Ramos (cell line): Measurements from ENCODE around the gene LPCAT4.
"Not testable (repeated sequence)": the region's sequence is repeated elsewhere in the genome, so short reads cannot be mapped to it uniquely, and the experiment has no call there.

Experiments used
- in situ Hi-C: fragments of 300-500 bp; cut with MboI; formaldehyde crosslinking; loops from one replicate; pipeline ENCODE4 v1.14.3; 2022; ENCODE audit warnings: low sequenced_read_pairs; ENCODE audit not compliant: unreplicated experiment

The LPCAT4 gene

DNA sequence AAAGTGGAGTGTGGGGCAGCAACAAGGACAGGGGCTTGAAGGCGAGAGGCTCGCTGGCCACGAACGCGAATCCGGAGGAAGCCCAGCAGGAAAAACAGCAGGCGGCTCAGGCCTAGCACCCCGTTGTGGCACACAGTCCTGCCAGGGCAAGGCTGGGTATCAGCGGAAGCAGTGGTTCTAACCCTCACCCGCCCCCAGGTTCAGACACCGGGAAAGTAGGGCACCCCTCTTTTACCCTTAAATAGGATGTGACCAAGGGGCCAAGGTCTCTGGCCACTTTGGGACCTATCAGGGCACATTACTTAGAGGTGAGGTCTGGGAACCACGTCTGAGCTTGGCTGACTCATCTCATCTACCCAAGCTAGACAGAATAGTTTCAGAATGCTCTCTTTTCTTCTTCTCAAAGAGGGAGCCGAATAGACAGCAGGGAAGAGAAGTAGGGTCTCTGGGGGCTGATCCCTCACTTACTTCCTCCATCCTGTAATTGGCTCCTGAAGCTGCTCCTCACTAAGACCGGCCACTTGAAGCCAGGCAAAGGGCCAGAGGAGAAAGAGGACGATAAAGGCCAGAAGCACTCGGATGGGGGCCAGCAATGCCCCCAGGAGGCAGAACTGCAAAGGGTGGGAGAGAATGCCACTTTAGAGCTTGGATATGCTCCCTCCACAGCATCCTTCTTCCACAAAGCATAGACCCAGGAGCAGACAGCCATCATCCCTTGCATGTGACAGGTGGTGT lies 1.7 kb downstream of the LPCAT4 start:
- in situ Hi-C loops: loop anchor here (25.0 kb wide), 1 partner anchor 253 kb away; the partner anchor contains the start of genes EMC7 and PGBD4

DNA sequence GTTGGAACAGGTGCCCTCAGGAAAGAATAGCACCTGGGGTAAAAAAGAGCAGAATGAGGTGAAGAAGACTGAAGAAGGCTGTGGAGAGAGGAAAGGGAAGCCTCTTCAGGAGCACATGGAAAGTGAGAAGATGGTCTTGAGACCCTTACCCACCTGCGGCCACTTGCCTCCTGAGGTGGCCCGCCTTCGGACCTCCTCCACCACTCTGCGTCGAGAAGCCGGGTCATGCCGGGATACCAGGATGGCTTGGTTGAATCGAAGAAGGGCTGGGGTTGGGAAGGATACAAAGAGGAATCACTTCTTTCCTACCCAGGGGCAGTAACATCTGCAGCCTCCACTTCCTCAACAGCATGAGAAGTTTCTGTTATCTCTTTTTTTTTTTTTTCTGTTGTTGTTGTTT lies 3.0 kb downstream of the LPCAT4 start:
- in situ Hi-C loops: loop anchor here (25.0 kb wide), 1 partner anchor 252 kb away; the partner anchor contains the start of genes EMC7 and PGBD4

DNA sequence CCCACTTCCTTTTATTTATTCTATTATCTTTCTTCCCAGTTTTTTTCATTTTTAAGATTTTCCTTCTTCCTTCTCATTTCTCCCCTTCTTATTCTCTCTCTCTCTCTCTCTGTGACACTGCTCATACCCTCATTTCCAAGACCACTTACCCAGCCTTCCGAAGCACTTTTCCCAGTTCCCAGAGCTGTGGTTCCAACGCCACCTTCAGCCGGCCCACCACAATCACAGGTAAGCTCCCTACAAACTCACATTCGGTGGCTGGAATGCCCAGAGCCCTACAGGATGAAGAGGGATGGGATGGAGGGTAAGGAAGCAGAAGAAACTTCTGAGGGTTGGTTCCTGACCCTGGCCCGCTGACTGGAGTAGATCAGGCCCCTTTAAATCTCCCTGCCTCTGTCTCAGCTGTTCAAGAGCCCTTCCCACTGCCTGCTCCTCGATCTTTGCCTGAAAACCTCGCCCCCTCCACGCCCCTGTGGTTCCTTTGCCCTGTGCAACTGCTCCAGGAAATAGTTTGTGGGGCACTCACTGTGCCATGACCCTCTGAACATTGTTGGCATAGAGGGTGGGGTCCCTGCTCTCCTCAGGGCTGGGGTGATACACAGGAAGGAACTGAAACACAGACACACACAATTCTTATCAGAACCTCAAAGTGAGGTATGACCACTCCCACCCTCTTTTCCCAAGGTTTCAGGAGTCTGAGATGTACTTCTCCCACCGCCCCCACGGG lies 4.8 kb downstream of the LPCAT4 start:
- in situ Hi-C loops: loop anchor here (25.0 kb wide), 1 partner anchor 250 kb away; the partner anchor contains the start of genes EMC7 and PGBD4

DNA sequence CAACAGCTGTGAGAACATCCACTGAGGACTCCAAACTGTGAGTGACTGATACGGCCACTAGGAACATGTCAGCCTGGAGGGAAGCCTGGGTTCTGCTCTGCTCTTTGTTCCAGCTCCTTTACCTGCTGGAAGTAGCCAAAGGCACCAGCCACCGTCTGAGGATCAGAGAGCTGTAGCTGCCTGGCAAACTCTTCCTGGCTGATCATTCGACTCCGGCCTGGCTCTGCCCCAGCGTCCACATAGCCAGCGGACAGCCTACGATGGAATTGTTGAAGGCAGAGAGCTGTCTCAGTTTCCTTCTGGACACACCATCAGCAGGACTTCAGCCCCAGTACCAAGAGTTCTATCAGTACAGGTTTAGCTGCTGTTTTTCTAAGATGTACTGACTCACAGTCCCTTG lies 5.7 kb downstream of the LPCAT4 start:
- in situ Hi-C loops: loop anchor here (25.0 kb wide), 1 partner anchor 249 kb away; the partner anchor contains the start of genes EMC7 and PGBD4

DNA sequence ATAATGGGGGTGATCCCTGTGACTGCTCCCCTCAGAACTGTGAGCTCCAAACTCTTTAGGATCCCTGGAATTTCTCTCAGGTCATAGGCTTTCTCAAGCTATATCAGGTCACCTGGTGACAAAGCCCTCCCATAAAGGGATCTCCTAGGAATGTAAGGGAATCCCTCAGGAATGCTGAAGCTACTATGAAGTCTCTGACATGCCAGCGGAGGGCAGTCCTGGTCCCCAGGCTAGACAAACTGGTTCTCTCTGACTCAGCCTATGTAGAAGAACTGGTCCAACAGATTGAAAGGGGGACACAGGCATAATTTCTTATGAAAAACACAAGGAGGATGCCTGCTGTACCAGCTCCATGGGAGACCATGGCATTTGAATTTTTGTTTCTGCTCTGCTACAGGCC lies 6.7 kb downstream of the LPCAT4 start:
- in situ Hi-C loops: loop anchor here (25.0 kb wide), 1 partner anchor 248 kb away; the partner anchor contains the start of genes EMC7 and PGBD4

DNA sequence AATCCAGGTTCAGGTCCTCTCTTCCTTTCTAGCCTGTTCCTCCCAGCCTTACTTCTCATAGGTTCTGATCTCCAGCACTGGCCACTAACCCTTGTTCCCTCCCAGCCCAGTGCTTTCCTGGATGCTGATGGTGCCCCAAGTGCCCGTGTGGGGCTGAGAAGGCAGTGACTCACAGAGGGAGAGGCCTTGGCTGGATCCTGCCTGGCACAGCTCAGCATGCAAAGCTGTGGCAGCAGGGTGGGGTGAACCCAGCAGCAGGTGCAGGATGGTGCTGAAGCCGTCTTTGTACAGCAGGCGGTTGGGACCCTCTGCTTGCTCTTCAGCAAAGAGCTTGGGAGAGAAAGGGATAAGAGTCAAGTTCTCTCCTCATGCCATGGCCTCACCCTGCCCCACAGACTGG lies 7.6 kb downstream of the LPCAT4 start:
- in situ Hi-C loops: loop anchor here (25.0 kb wide), 1 partner anchor 247 kb away; the partner anchor contains the start of genes EMC7 and PGBD4

DNA sequence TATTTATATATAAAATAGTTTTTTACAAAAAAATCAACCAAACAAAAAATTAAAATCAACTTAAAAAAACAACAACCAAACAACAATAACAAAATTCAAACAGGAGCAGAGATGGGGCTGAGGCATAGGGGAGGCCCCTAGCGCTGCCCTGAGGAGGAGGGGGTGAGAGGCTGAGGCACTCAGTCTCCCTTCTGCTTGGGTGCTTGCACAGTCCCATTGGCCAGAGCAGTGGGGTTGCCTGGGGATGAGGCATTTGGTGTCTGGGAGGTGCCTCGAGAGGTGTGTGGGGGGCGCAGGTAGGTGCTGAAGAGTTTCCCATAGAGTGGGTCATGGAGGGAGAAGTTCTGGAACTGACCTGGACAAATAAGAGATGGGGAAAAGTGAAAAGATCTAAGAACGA lies 8.0 kb downstream of the LPCAT4 start:
- in situ Hi-C loops: loop anchor here (25.0 kb wide), 1 partner anchor 247 kb away; the partner anchor contains the start of genes EMC7 and PGBD4

DNA sequence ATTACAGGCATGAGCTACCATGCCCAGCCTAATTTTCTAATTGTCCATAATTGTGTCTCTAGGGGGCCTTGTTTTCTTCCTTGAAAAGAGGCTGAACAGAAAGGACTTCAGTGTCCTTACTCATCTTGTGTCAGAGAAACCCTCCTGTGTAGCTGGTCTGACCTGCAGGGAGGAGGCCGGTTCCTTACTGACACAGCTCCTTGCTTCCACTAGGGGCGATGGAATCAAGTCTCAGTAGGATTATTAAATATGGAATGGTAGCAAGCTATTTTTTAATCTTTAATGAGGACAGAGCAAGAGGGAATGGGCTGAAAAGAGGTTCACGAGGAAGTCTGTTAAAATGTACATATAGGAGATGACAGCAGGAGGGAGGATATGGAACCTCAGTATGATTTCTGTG lies 8.6 kb downstream of the LPCAT4 start:
- in situ Hi-C loops: loop anchor here (25.0 kb wide), 1 partner anchor 246 kb away; the partner anchor contains the start of genes EMC7 and PGBD4

DNA sequence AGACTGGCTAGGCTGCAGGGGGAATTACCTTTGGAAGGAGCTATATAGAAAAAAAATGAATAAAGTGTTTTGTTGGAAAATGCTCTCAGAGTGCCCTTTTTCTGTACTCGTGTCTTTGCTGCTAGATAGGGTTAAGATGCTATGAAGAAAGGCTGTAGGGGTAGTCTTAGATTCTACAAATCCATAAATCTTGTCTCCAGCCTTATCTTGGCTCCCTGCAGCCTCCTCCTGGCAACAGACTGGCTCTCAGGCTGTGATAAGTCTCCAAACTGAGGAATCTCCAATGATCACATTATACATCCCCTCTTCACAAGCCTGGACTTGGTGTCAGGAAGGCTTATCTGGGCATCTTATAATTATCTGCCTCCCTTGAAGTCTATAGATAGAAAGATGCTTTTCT lies 9.3 kb downstream of the LPCAT4 start:
- in situ Hi-C loops: loop anchor here (25.0 kb wide), 1 partner anchor 245 kb away; the partner anchor contains the start of genes EMC7 and PGBD4

DNA sequence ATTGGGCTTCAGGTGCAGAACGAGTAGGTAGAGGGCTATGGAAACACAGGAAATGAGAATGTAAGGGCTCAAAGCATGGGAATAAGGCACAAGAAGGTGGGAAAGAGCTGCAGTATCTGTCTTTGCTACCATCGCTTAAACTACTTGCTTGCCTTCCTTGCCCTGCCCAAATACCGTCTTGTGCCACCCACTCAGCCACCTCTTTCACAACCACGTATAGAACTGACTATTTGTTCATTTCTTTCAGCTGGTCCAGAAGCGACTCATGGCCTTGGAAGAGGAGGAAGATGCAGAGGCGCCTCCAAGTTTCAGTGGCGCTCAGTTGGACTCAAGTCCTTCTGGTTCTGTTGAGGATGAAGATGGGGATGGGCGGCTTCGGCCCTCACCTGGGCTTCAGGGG lies 11.8 kb downstream of the LPCAT4 start:
- in situ Hi-C loops: loop anchor here (25.0 kb wide), 1 partner anchor 243 kb away; the partner anchor contains the start of genes EMC7 and PGBD4

DNA sequence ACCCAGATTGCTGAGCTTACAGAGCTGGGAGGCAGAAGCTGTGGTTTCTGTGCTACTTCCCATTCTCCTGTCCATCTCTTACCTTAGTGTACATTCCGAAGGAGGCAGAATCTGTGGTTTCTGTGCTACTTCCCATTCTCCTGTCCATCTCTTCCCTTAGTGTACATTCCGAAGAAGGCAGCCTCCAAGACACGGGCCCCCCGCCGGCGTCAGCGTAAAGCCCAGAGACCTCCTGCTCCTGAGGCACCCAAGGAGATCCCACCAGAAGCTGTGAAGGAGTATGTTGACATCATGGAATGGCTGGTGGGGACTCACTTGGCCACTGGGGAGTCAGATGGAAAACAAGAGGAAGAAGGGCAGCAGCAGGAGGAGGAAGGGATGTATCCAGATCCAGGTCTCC lies 12.7 kb downstream of the LPCAT4 start:
- in situ Hi-C loops: loop anchor here (25.0 kb wide), 1 partner anchor 242 kb away; the partner anchor contains the start of genes EMC7 and PGBD4

DNA sequence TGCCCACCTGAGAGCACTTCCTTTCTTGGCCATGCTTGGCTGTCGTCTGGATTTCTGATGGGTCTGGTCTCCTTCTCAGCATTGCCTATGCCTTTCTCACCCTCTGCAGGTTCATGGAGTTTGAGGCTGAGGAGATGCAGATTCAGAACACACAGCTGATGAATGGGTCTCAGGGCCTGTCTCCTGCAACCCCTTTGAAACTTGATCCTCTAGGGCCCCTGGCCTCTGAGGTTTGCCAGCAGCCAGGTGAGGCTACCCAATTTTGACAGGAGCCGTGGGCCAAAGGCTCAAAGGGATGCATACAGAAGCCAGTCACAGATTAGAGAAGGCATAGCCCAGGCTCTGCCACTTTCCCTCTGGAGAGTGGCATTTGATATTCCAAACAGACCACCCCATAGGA lies 13.4 kb downstream of the LPCAT4 start:
- in situ Hi-C loops: loop anchor here (25.0 kb wide), 1 partner anchor 241 kb away; the partner anchor contains the start of genes EMC7 and PGBD4

DNA sequence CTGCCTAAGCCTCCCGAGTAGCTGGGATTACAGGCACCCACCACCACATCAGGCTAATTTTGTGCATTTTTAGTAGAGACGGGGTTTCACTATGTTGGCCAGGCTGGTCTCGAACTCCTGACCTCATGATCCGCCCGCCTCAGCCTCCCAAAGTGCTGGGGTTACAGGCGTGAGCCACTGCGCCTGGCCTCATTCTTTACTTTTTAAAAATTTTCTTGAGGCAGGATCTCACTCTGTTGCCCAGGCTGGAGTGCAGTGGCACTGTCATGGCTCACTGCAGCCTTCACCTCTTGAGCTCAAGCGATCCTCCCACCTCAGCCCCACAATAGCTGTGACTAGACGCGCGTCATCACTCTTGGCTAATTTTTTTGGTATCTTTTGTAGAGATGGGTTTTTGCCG lies 14.0 kb downstream of the LPCAT4 start:
- in situ Hi-C loops: loop anchor here (25.0 kb wide), 1 partner anchor 241 kb away; the partner anchor contains the start of genes EMC7 and PGBD4

DNA sequence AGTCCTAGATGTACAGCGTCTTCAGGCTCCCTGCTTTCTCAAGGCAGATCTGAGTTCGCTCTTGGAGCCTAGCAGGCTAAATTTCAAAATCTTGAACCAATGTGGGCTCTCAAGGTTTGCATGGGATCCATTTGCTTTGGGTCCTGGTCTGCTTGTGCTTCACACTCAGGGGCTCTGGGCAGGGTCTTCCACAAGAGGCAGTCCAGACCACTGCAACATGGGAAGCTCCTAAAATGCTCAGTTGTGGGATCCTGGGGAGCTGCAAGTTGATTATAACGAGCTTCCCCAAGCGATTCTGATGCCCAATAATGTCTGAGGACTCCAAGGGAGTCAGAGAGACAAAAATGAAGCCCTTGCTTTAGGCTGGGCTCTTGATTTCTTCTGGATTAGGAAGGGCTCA lies 17.2 kb downstream of the LPCAT4 start:
- in situ Hi-C loops: loop anchor here (25.0 kb wide), 1 partner anchor 237 kb away; the partner anchor contains the start of genes EMC7 and PGBD4

DNA sequence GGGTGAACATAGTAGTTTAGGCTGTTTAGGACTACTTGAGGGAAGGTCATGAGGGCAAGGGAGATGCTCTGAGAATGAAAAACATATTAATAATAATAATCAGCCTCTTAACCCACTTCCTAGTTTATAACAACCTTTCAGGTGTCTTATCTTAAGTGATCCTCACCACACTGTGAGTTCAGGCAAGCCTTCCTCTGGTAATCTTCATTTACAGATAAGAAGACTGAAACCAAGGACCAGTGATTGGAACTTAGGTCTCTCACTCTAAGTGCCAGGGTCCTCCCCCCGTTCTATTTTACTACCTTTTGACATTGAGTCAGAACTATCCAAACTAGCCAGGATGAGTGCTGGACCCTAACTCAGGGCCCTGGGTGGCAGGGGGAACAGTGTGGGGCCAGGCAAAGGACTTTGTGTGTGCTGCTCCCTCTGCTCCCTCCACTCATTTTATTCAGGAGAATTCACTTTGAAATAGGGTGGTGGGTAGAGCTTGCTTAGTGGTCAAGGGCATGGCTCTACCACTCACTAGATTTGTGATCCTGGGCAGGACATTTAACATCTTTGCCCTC lies 18.2 kb downstream of the LPCAT4 start:
- in situ Hi-C loops: no loop called here

DNA sequence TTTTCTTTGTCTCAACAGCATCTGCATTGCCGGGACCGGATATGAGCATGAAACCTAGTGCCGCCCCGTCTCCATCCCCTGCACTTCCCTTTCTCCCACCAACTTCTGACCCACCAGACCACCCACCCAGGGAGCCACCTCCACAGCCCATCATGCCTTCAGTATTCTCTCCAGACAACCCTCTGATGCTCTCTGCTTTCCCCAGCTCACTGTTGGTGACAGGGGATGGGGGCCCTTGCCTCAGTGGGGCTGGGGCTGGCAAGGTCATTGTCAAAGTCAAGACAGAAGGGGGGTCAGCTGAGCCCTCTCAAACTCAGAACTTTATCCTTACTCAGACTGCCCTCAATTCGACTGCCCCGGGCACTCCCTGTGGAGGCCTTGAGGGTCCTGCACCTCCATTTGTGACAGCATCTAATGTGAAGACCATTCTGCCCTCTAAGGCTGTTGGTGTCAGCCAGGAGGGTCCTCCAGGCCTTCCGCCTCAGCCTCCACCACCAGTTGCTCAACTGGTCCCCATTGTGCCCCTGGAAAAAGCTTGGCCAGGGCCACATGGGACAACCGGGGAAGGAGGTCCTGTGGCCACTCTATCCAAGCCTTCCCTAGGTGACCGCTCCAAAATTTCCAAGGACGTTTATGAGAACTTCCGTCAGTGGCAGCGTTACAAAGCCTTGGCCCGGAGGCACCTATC lies 18.9 kb downstream of the LPCAT4 start:
- in situ Hi-C loops: no loop called here

DNA sequence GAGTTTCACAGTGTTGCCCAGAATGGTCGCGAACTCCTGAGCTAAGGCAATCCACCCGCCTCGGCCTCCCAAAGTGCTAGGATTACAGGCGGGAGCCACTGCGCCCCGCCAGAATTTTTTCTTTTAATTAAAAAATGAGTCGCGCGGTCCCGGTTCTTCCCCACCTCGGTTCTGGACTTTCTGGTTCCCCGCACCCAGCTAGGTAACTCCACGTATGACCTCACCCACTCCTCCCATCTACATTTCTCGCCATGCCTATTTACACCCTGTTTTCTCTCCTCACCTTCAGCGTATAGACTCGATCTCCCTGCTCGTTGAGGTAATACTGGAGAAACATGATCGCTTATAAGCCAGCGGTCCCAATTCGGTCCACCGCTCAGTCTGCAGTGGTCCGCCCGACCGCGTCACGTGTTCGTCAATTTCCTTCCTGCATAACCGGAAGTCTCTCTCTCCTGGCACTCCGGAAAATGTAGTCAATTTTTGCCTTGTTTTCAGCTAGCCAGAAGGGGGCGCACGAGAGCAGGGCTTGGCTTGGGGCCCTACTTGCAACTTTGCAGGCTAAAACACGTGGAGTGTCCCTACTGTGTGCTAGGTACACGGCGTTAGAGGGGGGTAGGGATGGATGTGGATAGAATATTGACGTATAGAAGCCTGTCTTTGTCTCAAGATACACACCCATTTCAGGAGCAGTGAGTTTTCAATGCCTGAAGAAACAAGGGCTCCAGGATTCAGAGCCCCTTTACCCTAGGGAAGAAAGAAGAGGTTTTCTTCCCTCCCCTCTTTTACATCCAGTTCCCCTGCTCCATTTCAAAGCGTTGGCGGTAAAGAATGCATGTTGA lies 24.0 kb downstream of the LPCAT4 start, which contains the start of the genes NOP10 and NUTM1:
Gene NOP10, minus strand, starts transcription at position 400 of the 839 bp plus-strand sequence. Its CDS starts 63 bp downstream, at position 337.
Gene NUTM1, plus strand, starts transcription at position 579 of the 839 bp plus-strand sequence. CDS start 382 bp downstream, outside the sequence.
- in situ Hi-C loops: no loop called here

DNA sequence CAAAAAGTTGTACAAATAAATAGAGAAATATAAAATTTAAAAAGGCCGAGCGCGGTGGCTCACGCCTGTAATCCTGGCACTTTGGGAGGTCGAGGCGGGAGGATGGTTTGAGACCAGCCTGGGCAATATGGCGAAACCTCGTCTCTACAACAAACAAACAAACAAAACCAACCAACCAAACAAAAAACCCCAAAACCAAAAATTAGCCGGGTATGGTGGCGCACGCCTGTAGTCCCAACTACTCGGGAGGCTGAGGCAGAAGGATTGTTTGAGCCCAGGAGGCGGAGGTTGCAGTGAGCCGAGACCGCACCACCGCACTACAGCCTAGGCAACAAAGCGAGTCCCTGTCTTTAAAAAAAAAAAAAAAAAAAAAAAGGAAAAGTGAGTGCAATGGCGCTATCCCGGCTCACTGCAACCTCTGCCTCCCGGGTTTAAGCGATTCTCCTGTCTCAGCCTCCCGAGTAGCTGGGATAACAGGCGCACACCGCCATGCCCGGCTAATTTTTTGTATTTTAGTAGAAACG lies 24.7 kb downstream of the LPCAT4 start:
- in situ Hi-C loops: not testable (repeated sequence)
